Lung (tissue), 12 donors: ENCODE results near the gene PTPRE. TPM values are rescaled to one million over a fixed set of nuclear protein-coding genes. Genes with fewer than 3 reads are reported as not detected.
A peak's percentile ranks its signal among the peaks of the same experiment; 100 is the strongest.

Experiments used
- ATAC-seq: fragments of 200-7000 bp; cut with Tn5 transposase; one replicate; pipeline ENCODE4 v1.9.1; 2020; ENCODE audit warnings: moderate number of reproducible peaks; ENCODE audit not compliant: insufficient read depth, low FRiP score
- DNase-seq, 3 donors: peaks; one replicate each; pipeline ENCODE4 v3.0.0-alpha.2; 2013 to 2017
- H3K27ac ChIP-seq, 2 donors: one replicate each; pipeline ENCODE4 v1.5.1; 2013; ENCODE audit warnings: mild to moderate bottlenecking in 2 of 2, moderate library complexity in 2 of 2, control low read depth in 1 of 2, inconsistent platforms in 1 of 2, low read depth in 1 of 2, low read length in 1 of 2
- H3K27me3 ChIP-seq, 3 donors: one replicate each; pipeline ENCODE4 v1.5.1; 2013; ENCODE audit warnings: low read length in 2 of 3; ENCODE audit not compliant: control insufficient read depth in 3 of 3, insufficient read depth in 3 of 3
- H3K36me3 ChIP-seq, 4 donors: one replicate each; pipeline ENCODE4 v1.5.1; 2013; ENCODE audit warnings: low read length in 4 of 4, mild to moderate bottlenecking in 1 of 4, moderate library complexity in 1 of 4; ENCODE audit not compliant: control insufficient read depth in 4 of 4, insufficient read depth in 4 of 4
- H3K4me1 ChIP-seq, 5 donors: one replicate each; pipeline ENCODE4 v1.5.1; 2013; ENCODE audit warnings: low read length in 5 of 5, mild to moderate bottlenecking in 2 of 5, moderate library complexity in 1 of 5; ENCODE audit not compliant: control insufficient read depth in 5 of 5, insufficient read depth in 5 of 5
- H3K4me3 ChIP-seq: one replicate; pipeline ENCODE4 v1.5.1; 2013; ENCODE audit warnings: mild to moderate bottlenecking, control low read depth, moderate library complexity
- H3K9ac ChIP-seq, 2 donors: one replicate each; pipeline ENCODE4 v1.5.1; 2013; ENCODE audit warnings: low read length in 2 of 2, control low read depth in 1 of 2; ENCODE audit not compliant: insufficient read depth in 1 of 2
- H3K9me3 ChIP-seq, 4 donors: one replicate each; pipeline ENCODE4 v1.5.1; 2013; ENCODE audit warnings: low read length in 3 of 4, mild to moderate bottlenecking in 1 of 4, moderate library complexity in 1 of 4; ENCODE audit not compliant: control insufficient read depth in 4 of 4, insufficient read depth in 3 of 4
- CTCF ChIP-seq: IDR thresholded peaks from 2 replicates; pipeline ENCODE4 v1.5.1; 2012; ENCODE audit warnings: mild to moderate bottlenecking; ENCODE audit errors: control extremely low read depth, extremely low read depth
- WGBS, 2 donors: extraction: QIAGEN DNeasy Blood & Tissue Kit; methylation state at CpG; one replicate each; pipeline ENCODE4 v1.1.7; 2013; 5-methylcytosine and 5-hydroxymethylcytosine counted together
- polyA plus RNA-seq, 2 donors: library from polyadenylated mRNA; stranded (reverse); fragments of 200-250 nt; gene quantifications; one replicate each; pipeline ENCODE4 v1.2.1, GENCODE V29; 2013
- total RNA-seq, 2 donors: library from RNA; depleted of rRNA in 1 of 2; stranded (reverse); fragments of >200 nt in 1 of 2; gene quantifications; one replicate each; pipeline ENCODE4 v1.2.1, GENCODE V29; 2014 to 2021
- donor health status: control.
- donor health status: control.
- donor health status: Bipolar disorder and iron deficiency.
- donor health status: healthy.
- donor health status: DM: yes; HTN: yes; CAD: no.

PTPRE gene
- total and polyA plus RNA-seq, 4 donors = 15.5 to 68.7 (median 36.5) TPM

GRCh38 chr10:128122931-128123330 lies 216.0 kb downstream of the PTPRE start:
- H3K9me3 ChIP-seq = peaks cover 0 to 2% (median 0%) of the 10 kb centered on the region in 4 donors
- no peak for DNase-seq
- no peak overlapping the region for H3K9ac ChIP-seq
- no peak for ATAC-seq
- WGBS, 2 donors = 45 to 72% methylated on average over 2 of the region's 2 CpGs
- H3K27ac ChIP-seq = no peak overlapping the region
- H3K4me1 ChIP-seq = peaks cover 0 to 21% (median 8%) of the 10 kb centered on the region in 5 donors
- no peaks in the 10 kb centered on the region for H3K27me3 ChIP-seq
- H3K4me3 ChIP-seq = no peak overlapping the region
- TF ChIP-seq CTCF = no peak
- H3K36me3 ChIP-seq = peaks cover 0 to 10% (median 2%) of the 10 kb centered on the region in 4 donors

- ATAC-seq (no peak), DNase-seq (no peak)
- peaks cover 0 to 5% (median 2%) of the 10 kb centered on the region in 4 donors for H3K36me3 ChIP-seq
- peaks cover 0 to 21% (median 8%) of the 10 kb centered on the region in 5 donors for H3K4me1 ChIP-seq
- TF ChIP-seq CTCF = no peak
- peaks cover 0 to 2% (median 0%) of the 10 kb centered on the region in 4 donors for H3K9me3 ChIP-seq
- H3K27ac ChIP-seq = no peak overlapping the region
- H3K4me3 ChIP-seq = no peak overlapping the region
- H3K27me3 ChIP-seq = no peaks in the 10 kb centered on the region
- no peak overlapping the region for H3K9ac ChIP-seq
These were observed 216.9 kb downstream of the PTPRE start for GRCh38 chr10:128123846-128124245.

GRCh38 chr10:128124813-128125403 lies 218.0 kb downstream of the PTPRE start:
- Histone ChIP-seq H3K4me1 (peaks cover 0 to 21% (median 8%) of the 10 kb centered on the region in 5 donors), H3K9me3 (peaks cover 0 to 2% (median 0%) of the 10 kb centered on the region in 4 donors), H3K4me3 (no peak overlapping the region), H3K36me3 (no peaks in the 10 kb centered on the region), H3K27ac (no peak overlapping the region), H3K9ac (peak overlapping the region in 1 of 2 donors; percentile 49), H3K27me3 (no peaks in the 10 kb centered on the region)
- WGBS, 2 donors = 35 to 36% methylated on average over 11 of the region's 11 CpGs
- DNase-seq = no peak
- no peak for ATAC-seq
- no peak for TF ChIP-seq CTCF
